ENCODE measurements around the gene UGT1A5.

The UGT1A5 gene

DNA sequence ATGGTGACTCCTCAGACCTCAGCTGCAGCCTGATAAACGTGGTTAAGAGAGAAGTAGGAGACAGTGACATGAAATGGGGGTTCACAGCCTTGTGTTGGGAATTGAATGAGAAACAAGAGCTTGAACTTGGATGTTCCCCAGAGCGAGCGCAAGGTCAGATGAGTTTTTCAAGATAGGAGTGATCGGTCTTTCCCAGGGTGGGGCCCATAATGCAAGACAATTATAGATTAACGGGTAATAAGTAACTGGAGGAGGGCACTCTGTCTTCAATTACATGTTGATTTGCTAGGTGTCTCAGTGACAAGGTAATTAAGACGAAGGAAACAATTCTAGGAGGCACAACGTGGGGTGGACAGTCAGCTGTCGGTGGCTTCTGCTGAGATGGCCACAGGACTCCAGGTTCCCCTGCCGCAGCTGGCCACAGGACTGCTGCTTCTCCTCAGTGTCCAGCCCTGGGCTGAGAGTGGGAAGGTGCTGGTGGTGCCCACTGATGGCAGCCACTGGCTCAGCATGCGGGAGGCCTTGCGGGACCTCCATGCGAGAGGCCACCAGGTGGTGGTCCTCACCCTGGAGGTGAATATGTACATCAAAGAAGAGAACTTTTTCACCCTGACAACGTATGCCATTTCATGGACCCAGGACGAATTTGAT, at the start of gene UGT1A5:
Gene UGT1A5, plus strand, starts transcription at position 297 of the 651 bp plus-strand sequence. Its CDS starts 85 bp downstream, at position 382.
- in situ Hi-C loops (cut with MboI; ENCODE audit: low sequenced_read_pairs), result loop anchor here (10.0 kb wide), 1 partner anchor 228 kb away; no protein-coding TSS in a partner anchor
- H3K4me3 ChIP-seq, result no peak within 1 kb of the TSS
- H3K27me3 ChIP-seq (ENCODE audit: low read depth), result no peaks in the 10 kb centered on the region

DNA sequence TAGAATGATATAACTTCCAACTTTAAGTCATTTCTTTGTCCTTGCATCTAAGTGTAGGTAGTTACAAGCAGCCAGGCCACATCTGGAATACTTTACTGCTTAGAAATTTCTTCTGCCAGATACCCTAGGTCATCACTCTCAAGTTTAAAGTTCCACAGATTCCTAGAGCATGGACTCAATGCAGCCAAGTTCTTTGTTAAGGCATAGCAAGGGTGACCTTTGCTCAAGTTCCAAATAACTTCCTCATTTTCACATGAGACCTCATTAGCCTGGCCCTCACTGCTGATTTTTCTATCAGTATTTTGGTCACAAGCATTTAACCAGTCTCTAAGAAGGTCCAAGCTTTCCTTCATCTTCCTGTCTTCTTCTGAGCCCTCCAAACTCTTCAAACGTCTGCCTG, 48.8 kb upstream of the UGT1A5 start:
- Histone ChIP-seq H3K4me1 (peaks cover 7% of the 10 kb centered on the region; the same call in 1 of the 2 replicates), H3K4me3 (no peak overlapping the region), H3K36me3 (replicated peaks) (no peaks in the 10 kb centered on the region), H3K27me3 (ENCODE audit: low read depth) (no peaks in the 10 kb centered on the region), H3K9me3 (0 out of 2 replicates have a peak, but pooled peaks cover 2% of the 10 kb centered on the region)
- no peak for DNase-seq (ENCODE audit: low spot score in 2 of 2)
- in situ Hi-C loops (cut with MboI; ENCODE audit: low sequenced_read_pairs), result no loop called here

More for the DNA sequence above, at the start of gene UGT1A5:
- no peaks in the 10 kb centered on the region for H3K9me3 ChIP-seq
- H3K4me1 ChIP-seq, result peaks cover 23% of the 10 kb centered on the region
- no peaks in the 10 kb centered on the region for H3K36me3 ChIP-seq (replicated peaks)
- DNase-seq (ENCODE audit: low spot score in 2 of 2), result no peak

DNA sequence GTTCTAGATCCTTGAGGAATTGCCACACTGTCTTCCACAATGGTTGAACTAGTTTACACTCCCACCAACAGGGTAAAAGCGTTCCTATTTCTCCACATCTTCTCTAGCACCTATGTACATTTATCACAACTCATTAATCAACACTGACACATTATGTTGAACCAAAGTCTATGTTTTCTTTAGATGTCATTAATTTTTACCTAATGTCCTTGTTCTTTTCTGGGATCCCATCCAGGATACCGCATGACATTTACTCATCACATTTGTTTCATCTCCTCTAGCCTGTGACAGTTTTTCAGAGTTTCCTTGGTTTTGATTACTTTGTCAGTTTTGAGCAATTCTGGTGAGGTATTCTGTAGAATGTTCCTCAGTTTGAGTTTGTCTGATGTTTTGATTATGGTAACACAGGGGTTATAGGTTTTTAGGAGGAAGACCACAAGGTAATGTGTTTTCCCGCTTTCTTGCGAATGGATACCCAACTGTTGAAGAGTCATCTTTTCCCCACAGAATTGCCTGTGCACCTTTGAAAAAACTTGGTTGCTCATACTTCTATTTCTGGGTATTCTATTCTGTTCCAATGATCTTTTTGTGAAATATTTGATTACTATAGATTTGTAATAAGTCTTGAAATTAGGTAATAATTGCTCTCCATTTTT, 44.0 kb upstream of the UGT1A5 start:
- Histone ChIP-seq H3K36me3 (replicated peaks) (no peaks in the 10 kb centered on the region), H3K4me3 (no peak overlapping the region), H3K27me3 (ENCODE audit: low read depth) (no peaks in the 10 kb centered on the region), H3K9me3 (no peaks in the 10 kb centered on the region), H3K4me1 (no peaks in the 10 kb centered on the region)
- in situ Hi-C loops (cut with MboI; ENCODE audit: low sequenced_read_pairs), result no loop called here
- DNase-seq (ENCODE audit: low spot score in 2 of 2), result no peak

DNA sequence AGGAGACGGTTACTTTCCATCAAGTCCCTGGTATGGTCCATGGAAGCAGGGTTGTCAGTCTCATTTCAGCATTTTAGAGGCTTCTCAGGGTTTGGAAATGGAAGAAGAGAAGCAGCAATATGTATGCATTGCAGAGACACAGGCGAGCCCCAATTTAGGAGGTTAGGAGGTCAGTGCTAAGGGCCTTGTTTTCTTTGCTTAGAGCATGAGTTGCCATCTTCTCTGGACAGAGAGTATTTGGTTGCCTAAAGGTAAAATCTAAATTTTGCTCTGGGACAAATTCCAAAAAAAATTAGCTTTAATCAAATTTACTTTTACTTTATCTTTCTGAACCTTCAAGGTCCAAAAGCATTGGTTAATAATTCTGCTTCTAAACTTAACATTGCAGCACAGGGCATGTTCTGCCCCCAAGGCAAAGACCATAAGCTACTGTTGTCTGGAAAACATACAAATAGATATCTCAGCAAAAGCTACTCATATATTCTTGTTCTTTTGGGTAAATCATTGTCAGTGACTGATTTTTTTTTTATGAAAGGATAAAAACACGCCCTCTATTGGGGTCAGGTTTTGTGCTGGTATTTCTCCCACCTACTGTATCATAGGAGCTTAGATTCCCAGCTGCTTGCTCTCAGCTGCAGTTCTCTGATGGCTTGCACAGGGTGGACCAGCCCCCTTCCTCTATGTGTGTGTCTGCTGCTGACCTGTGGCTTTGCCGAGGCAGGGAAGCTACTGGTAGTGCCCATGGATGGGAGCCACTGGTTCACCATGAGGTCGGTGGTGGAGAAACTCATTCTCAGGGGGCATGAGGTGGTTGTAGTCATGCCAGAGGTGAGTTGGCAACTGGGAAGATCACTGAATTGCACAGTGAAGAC, 41.2 kb upstream of the UGT1A5 start, which contains the start of gene UGT1A9:
Gene UGT1A9, plus strand, starts transcription at position 609 of the 872 bp plus-strand sequence. Its CDS starts 37 bp downstream, at position 646.
- no peaks in the 10 kb centered on the region for H3K4me1 ChIP-seq
- no peaks in the 10 kb centered on the region for H3K27me3 ChIP-seq (ENCODE audit: low read depth)
- no peak for DNase-seq (ENCODE audit: low spot score in 2 of 2)
- in situ Hi-C loops (cut with MboI; ENCODE audit: low sequenced_read_pairs), result no loop called here
- no peaks in the 10 kb centered on the region for H3K36me3 ChIP-seq (replicated peaks)
- H3K4me3 ChIP-seq, result no peak within 1 kb of the TSS
- H3K9me3 ChIP-seq, result no peaks in the 10 kb centered on the region

DNA sequence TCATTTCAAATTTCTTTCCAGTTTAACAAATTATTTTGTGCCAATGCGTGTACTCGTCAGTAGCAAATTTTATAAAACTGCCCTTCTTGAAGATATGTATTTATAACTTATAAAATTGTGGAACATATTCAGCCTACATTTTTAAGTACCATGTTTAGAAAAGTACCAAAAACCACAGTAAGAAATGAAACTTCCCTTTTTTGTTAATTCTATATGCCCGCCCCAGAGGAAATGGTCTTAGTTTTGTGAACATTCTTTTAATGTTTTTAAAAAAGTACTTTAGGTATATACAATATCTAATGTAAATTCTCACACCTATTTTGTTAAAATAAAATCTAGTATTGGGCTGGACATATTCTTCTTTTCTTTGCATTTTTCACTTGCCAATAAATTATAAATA, 39.8 kb upstream of the UGT1A5 start:
- Histone ChIP-seq H3K36me3 (replicated peaks) (no peaks in the 10 kb centered on the region), H3K27me3 (ENCODE audit: low read depth) (no peaks in the 10 kb centered on the region), H3K9me3 (no peaks in the 10 kb centered on the region), H3K4me1 (no peaks in the 10 kb centered on the region), H3K4me3 (no peak overlapping the region)
- in situ Hi-C loops (cut with MboI; ENCODE audit: low sequenced_read_pairs), result no loop called here
- no peak for DNase-seq (ENCODE audit: low spot score in 2 of 2)

DNA sequence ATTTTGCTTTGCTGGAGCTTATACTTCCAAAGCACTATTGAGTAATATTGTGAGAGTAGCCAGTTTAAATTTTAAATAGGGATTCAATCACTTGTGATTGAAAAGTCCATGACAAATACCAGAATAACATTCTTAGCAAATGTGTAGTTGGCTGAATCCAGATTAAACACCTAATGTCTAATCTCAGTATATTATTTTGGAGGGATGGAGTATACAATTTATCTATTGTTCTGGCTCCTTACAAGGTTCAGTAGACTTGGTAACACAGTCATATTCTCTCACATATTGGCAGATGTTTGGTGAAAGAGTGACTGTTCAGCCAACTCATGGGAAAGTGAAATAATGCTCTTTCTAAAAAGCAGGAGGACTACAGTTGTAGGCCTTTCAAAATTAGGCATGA, 38.8 kb upstream of the UGT1A5 start:
- in situ Hi-C loops (cut with MboI; ENCODE audit: low sequenced_read_pairs), result no loop called here
- Histone ChIP-seq H3K9me3 (no peaks in the 10 kb centered on the region), H3K4me1 (peaks cover 3% of the 10 kb centered on the region; the same call in 1 of the 2 replicates), H3K36me3 (replicated peaks) (no peaks in the 10 kb centered on the region), H3K4me3 (no peak overlapping the region), H3K27me3 (ENCODE audit: low read depth) (no peaks in the 10 kb centered on the region)
- no peak for DNase-seq (ENCODE audit: low spot score in 2 of 2)

DNA sequence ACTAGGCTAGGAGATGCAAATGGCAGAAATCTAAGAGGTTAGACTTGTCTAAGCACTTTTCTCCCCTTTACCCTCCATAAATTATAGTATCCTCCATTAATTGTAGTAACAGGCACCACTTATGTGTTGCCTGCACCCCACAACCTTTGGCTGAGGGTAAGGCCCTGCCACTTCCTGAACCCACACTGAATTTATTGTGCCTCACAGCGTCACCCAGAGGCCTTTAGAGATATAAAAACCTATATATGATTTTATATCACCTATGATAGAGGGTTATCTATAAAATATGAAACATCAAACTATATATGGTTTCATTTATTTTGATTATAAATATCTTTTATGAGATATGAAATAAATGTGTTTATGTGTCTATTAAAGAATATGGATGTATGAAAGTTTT, 38.4 kb upstream of the UGT1A5 start:
- Histone ChIP-seq H3K9me3 (no peaks in the 10 kb centered on the region), H3K4me3 (no peak overlapping the region), H3K27me3 (ENCODE audit: low read depth) (no peaks in the 10 kb centered on the region), H3K4me1 (peaks cover 3% of the 10 kb centered on the region), H3K36me3 (replicated peaks) (no peaks in the 10 kb centered on the region)
- in situ Hi-C loops (cut with MboI; ENCODE audit: low sequenced_read_pairs), result no loop called here
- DNase-seq (ENCODE audit: low spot score in 2 of 2), result no peak

DNA sequence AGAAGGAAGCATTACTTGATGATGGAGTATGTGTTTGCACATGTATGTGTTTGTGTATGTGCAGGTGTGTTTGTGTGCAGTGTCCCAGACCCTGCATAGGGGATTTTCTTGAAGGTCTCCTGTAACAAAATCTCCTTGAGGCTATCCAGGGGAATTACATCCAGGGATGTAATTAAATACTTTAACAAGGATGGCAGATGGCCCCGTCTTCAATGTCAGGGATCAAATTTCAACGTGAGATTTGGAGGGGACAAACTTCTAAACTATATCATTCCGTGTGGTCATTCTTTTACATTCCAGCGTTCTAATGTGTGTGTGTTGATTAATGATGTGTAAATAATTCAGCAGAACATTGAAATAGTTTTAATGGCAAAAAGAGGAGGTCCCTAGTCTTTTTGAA, 37.7 kb upstream of the UGT1A5 start:
- in situ Hi-C loops (cut with MboI; ENCODE audit: low sequenced_read_pairs), result no loop called here
- no peak for DNase-seq (ENCODE audit: low spot score in 2 of 2)
- Histone ChIP-seq H3K9me3 (no peaks in the 10 kb centered on the region), H3K4me1 (peaks cover 3% of the 10 kb centered on the region), H3K36me3 (replicated peaks) (no peaks in the 10 kb centered on the region), H3K27me3 (ENCODE audit: low read depth) (no peaks in the 10 kb centered on the region), H3K4me3 (no peak overlapping the region)

DNA sequence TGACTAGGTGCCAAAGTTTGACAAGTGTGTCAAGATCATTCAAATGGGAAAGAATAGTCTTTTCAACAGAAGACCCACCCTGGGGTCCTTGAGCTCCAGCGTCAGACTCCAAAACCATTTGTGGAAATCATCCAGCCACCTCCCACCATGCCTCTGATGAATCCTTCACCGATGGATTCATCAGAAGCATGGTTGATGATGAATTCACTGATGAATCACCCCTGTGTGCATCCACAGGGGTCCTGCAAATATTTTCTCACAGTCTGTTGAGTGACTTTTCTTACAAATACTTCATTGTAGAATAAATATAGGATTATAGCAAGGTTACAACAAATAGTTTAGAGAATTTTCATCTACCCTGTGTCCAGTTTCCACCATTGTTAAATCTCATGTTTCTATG, 36.7 kb upstream of the UGT1A5 start:
- no peak for DNase-seq (ENCODE audit: low spot score in 2 of 2)
- Histone ChIP-seq H3K4me3 (no peak overlapping the region), H3K27me3 (ENCODE audit: low read depth) (no peaks in the 10 kb centered on the region), H3K36me3 (replicated peaks) (no peaks in the 10 kb centered on the region), H3K4me1 (peaks cover 3% of the 10 kb centered on the region), H3K9me3 (no peaks in the 10 kb centered on the region)
- in situ Hi-C loops (cut with MboI; ENCODE audit: low sequenced_read_pairs), result no loop called here

DNA sequence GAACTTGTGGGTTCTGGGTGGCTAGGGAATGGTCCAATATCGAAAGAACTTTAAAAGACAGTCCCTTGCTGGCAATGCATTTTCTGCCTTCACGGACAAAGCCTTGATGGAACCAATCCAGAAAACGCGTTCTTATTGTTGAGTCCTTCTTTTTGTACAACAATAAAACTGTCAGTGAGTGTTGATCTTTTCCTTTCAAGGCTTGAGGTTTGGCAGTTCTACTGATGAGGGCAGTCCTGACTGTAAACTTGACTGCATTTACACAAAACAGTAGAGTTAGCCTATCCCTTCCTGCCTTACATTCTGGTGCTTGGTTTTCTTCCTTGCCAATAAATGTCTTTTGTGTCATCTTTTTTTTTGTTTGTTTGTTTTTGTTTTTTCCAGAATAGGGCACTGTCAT, 33.5 kb upstream of the UGT1A5 start:
- in situ Hi-C loops (cut with MboI; ENCODE audit: low sequenced_read_pairs), result no loop called here
- Histone ChIP-seq H3K4me1 (peaks cover 3% of the 10 kb centered on the region), H3K4me3 (no peak overlapping the region), H3K36me3 (replicated peaks) (no peaks in the 10 kb centered on the region), H3K27me3 (ENCODE audit: low read depth) (no peaks in the 10 kb centered on the region), H3K9me3 (no peaks in the 10 kb centered on the region)
- peak; percentile 48 to 52 for DNase-seq (ENCODE audit: low spot score in 2 of 2)

DNA sequence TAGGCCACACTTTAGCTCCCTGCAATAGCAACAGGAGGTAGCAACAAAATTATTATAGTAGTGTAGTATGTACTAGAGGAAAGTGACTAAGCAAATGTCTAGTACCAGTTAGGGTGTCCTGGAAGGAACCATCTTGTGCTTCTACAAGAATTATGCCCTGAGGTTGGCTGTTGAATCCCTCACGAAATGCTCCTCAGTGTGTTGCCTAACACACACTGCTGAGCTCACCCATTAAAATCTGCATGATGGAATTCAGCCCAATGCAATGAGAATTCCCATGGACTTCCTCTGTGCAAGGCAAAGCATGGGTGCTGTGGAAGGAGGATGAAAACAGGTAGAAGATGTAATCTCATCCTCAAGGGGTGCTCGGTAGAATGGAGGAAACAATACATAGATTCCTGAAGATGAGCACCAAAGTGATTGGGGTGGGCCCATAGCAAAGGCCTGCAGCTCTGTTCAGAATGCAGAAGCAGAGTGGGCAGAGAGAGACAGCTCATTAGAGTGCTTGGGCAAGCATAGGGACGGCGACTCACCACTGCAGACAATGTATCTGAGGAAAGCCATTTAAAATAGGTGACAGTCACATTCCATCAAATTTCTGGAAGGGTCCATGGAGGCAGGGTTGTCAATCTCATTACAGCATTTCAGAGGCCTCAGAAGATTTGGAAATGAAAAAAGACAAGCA, 32.2 kb upstream of the UGT1A5 start:
- H3K36me3 ChIP-seq (replicated peaks), result no peaks in the 10 kb centered on the region
- H3K4me1 ChIP-seq, result peaks cover 3% of the 10 kb centered on the region
- no peak overlapping the region for H3K4me3 ChIP-seq
- no peaks in the 10 kb centered on the region for H3K9me3 ChIP-seq
- no peak for DNase-seq (ENCODE audit: low spot score in 2 of 2)
- no peaks in the 10 kb centered on the region for H3K27me3 ChIP-seq (ENCODE audit: low read depth)
- in situ Hi-C loops (cut with MboI; ENCODE audit: low sequenced_read_pairs), result no loop called here

DNA sequence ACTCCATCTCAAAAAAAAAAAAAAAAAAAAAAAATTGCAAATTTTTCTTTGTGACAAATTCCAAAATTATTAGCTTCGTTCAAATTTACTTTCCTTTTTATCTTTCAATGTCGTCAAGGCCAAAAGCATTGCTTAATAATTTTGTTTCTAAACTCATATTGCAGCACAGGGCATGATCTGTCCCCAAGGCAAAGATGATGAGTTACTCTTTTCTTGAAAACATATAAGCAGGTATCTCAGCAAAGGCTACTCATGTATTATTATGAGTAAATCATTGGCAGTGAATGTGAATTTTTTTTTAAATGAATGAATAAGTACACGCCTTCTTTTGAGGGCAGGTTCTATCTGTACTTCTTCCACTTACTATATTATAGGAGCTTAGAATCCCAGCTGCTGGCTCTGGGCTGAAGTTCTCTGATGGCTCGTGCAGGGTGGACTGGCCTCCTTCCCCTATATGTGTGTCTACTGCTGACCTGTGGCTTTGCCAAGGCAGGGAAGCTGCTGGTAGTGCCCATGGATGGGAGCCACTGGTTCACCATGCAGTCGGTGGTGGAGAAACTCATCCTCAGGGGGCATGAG, 31.1 kb upstream of the UGT1A5 start, which contains the start of gene UGT1A7:
Gene UGT1A7, plus strand, starts transcription at position 381 of the 579 bp plus-strand sequence. Its CDS starts 37 bp downstream, at position 418.
- no peak for DNase-seq (ENCODE audit: low spot score in 2 of 2)
- Histone ChIP-seq H3K4me3 (no peak within 1 kb of the TSS), H3K4me1 (peaks cover 3% of the 10 kb centered on the region), H3K27me3 (ENCODE audit: low read depth) (no peaks in the 10 kb centered on the region), H3K9me3 (no peaks in the 10 kb centered on the region), H3K36me3 (replicated peaks) (no peaks in the 10 kb centered on the region)
- in situ Hi-C loops (cut with MboI; ENCODE audit: low sequenced_read_pairs), result no loop called here

DNA sequence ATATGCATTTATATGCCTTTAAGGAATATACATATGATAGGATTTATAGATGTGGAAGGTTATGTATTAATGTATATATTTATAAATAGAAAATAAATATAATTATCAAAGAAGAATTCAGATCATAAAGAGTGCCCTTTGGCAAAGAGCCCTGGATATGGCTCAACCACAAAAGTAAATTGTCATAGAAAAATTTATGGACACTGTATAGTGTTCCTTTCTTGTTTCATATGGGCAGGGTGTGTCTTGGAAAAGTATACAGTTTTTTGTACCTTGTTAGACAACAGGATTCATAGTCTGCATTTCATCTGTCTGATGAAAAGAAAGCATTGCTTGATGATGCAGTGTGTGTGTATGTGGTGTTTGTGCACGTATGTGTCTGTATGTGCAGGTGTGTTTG, 28.1 kb upstream of the UGT1A5 start:
- H3K4me3 ChIP-seq, result no peak overlapping the region
- in situ Hi-C loops (cut with MboI; ENCODE audit: low sequenced_read_pairs), result no loop called here
- H3K36me3 ChIP-seq (replicated peaks), result no peaks in the 10 kb centered on the region

More for the DNA sequence above, 28.1 kb upstream of the UGT1A5 start:
- Histone ChIP-seq H3K4me1 (no peaks in the 10 kb centered on the region), H3K9me3 (no peaks in the 10 kb centered on the region), H3K27me3 (ENCODE audit: low read depth) (no peaks in the 10 kb centered on the region)
- DNase-seq (ENCODE audit: low spot score in 2 of 2), result no peak

All from HAP-1 (cell line).